Fibroblast of lung (primary cell): ENCODE measurements around the gene TMEM131.

Source experiments
- EZH2 ChIP-seq: IDR thresholded peaks from 2 replicates; pipeline ENCODE4 v1.5.1; 2012; ENCODE audit warnings: low read length, control low read depth, mild to moderate bottlenecking; ENCODE audit errors: missing control alignments
- TF ChIP-seq, protein P1 (sequence below), 2 donors: IDR thresholded peaks in 1 of 2; conservative IDR thresholded peaks in 1 of 2; 1 replicate in 1 of 2; 2 replicates in 1 of 2; pipeline ENCODE4 v1.5.1; 2011 to 2012; ENCODE audit warnings: low read length in 2 of 2, control low read depth in 1 of 2, inconsistent platforms in 1 of 2, low read depth in 1 of 2, mild to moderate bottlenecking in 1 of 2

- TF ChIP-seq, protein P1, sequence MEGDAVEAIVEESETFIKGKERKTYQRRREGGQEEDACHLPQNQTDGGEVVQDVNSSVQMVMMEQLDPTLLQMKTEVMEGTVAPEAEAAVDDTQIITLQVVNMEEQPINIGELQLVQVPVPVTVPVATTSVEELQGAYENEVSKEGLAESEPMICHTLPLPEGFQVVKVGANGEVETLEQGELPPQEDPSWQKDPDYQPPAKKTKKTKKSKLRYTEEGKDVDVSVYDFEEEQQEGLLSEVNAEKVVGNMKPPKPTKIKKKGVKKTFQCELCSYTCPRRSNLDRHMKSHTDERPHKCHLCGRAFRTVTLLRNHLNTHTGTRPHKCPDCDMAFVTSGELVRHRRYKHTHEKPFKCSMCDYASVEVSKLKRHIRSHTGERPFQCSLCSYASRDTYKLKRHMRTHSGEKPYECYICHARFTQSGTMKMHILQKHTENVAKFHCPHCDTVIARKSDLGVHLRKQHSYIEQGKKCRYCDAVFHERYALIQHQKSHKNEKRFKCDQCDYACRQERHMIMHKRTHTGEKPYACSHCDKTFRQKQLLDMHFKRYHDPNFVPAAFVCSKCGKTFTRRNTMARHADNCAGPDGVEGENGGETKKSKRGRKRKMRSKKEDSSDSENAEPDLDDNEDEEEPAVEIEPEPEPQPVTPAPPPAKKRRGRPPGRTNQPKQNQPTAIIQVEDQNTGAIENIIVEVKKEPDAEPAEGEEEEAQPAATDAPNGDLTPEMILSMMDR (conservative IDR thresholded peaks at IDR 0.05 in 1 of 2, IDR thresholded peaks at IDR 0.05 in 1 of 2; ENCODE audit: low read depth in 1 of 2, low read length in 2 of 2) = no peak
- TF ChIP-seq EZH2 = no peak
These were observed 164.6 kb downstream of the TMEM131 start for GRCh38 chr2:97831121-97831520.
